GM13977 (cell line): ENCODE measurements around the gene ARHGAP28.

Source experiments
- DNase-seq: peaks from one replicate; pipeline ENCODE4 v3.0.0; 2012; ENCODE audit warnings: low spot score
- CTCF ChIP-seq: IDR thresholded peaks from 2 replicates; pipeline ENCODE4 v1.5.1; 2012; ENCODE audit warnings: mild to moderate bottlenecking, control low read depth; ENCODE audit not compliant: insufficient read depth; ENCODE audit errors: extremely low read depth, missing control alignments
- in situ Hi-C: fragments of 300-500 bp; cut with MboI; formaldehyde crosslinking; loops from one replicate; pipeline ENCODE4 v1.12.0; 2022; ENCODE audit warnings: low sequenced_read_pairs, low pct_unique_long_range_greater_than_20kb, mixed read lengths, inconsistent platforms; ENCODE audit not compliant: unreplicated experiment

Gene ARHGAP28

GRCh38 chr18:6881034-6881820 is 151.7 kb downstream of the ARHGAP28 start:
- TF ChIP-seq CTCF, result no peak
- DNase-seq, result no peak
- in situ Hi-C loops, result no loop called here

DNA sequence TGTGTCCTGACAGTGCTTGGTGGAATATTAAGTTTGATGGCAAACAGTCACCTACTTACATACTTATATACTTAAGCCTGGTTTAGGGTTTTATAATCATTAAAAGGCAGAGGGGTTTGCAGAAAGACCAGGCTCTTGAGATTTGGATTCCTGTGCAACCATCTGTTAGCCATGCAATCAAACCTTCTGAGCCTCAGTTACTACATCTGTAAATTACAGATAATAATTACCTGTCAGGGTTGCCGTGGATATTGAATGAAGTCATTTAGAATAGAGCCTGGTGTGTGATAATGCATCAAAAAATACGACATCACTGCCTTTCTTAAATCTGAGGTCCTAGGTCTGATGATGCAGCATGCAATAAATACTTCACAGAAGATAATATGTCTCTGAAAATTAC is 152.9 kb downstream of the ARHGAP28 start:
- DNase-seq, result no peak
- in situ Hi-C loops, result no loop called here
- TF ChIP-seq CTCF, result no peak

DNA sequence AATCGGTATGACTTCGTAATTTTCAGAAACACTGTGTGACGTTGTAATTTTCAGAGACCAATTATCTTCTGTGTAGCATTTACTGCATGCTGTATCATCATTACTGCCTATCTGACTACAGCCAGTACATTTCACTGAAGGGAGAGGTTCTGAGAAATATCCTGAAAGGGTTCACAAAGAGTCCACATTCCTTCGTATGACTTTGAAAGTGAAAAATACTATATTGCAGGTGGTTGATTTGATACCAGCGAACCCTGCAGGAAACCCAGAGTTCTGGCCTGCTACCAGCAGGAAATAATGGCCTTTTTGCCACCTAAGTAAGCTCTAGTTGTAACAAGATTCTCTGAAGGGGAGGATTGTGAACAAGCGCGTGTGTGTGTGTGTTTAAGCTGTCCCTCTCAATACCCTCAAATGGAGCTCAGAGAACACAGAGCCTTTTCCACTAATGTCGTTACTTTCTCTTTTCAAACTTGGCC is 155.5 kb downstream of the ARHGAP28 start:
- in situ Hi-C loops, result no loop called here
- DNase-seq, result no peak

GRCh38 chr18:6885992-6886796 is 156.7 kb downstream of the ARHGAP28 start:
- in situ Hi-C loops, result no loop called here
- DNase-seq, result peak; percentile 37
- TF ChIP-seq CTCF, result peak; percentile 68

More for the DNA sequence above, 155.5 kb downstream of the ARHGAP28 start:
- TF ChIP-seq CTCF, result no peak

DNA sequence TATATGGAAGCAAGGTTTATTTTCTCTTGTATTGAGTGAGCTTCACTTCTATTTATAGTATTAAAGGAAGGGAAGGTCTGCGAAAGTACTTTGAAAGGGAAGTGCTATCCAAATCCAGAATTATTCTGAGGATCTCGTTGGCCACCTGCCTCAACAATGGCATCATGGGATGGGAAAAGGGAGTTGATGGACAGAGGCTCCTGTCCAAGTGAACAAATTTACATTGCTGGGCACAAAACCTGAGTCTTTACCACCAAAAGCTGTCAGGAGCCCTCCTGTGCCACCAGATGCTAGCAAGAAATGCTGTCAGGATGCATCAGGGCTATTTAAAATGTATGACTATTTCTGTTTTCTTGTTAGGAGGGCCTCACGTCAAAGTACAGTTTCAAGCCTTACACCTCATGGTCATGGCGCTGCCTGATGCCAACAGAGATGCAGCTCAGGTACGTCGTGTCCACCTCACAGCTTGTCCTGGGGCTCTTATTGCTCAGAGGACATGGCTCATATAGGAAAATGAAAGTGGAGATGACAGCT is 157.3 kb downstream of the ARHGAP28 start:
- TF ChIP-seq CTCF, result no peak
- in situ Hi-C loops, result no loop called here
- no peak for DNase-seq

DNA sequence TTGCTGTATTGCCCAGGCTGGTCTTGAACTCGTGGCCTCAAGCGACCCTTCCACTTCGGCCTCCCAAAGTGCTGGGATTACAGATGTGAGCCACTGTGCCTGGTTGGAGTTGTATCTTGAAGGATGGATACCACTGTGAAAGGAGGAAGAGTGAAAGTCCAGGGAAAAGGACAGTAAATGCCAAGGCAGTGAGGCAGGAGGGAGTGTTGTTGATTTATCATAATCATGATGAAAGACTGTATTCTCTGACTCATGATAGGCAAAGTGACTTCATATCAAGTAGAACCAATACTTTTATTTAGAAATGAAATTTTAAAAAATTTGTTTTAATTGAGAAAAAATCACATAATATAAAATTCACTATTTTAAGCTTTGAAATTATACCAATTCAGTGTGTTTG is 162.3 kb downstream of the ARHGAP28 start:
- DNase-seq, result no peak
- in situ Hi-C loops, result no loop called here
- no peak for TF ChIP-seq CTCF
